ENCODE data around the gene P2RY8.
"Not testable (repeated sequence)": the region's sequence is repeated elsewhere in the genome, so short reads cannot be mapped to it uniquely, and the experiment has no call there.

The P2RY8 gene

DNA sequence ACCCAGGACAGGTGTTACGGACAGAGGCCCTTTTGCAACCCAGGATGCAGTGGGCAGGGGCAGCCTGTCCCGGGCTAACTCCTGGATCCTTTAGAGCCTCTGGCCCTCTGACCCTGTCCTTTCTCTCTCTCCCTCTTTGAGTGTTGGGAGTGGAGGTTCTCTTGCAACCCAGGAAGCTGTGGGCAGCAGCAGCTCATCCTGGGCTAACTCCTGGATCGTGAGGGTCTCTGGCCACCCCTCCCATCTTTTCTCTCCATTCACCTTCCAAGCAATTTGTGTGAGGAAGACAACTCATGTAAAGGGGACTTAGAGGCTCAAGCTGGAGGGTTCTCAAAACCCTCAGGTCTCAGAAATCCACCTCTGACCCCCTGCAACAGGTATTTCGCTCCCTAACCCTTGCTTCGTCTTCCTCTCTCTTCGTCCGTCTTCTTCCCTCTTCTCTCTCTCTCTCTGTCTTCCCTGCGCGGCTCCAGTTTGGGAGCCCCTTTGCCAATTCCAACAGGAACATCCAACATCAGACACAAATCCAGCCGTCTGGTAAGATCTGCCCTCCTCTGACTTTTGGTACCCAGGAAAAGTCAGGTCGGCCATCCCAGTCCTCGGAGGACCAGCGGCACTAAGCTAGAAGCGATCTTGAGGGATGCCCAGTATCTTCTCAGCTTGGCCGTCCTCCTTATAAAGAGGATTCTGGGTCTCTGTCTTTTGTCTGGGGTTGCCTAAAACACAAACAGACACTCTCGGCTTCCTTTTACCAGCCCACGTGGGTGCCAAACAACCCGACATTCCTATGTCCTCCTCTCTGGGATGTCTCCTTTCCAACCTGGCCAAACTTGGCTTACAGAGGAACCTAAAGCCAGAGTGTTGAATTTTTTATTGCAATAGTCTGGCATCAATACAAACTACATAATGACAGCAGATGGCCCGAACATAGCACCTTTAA is 92.2 kb downstream of the P2RY8 start:
- DNase-seq (ENCODE audit: low spot score): no peak

DNA sequence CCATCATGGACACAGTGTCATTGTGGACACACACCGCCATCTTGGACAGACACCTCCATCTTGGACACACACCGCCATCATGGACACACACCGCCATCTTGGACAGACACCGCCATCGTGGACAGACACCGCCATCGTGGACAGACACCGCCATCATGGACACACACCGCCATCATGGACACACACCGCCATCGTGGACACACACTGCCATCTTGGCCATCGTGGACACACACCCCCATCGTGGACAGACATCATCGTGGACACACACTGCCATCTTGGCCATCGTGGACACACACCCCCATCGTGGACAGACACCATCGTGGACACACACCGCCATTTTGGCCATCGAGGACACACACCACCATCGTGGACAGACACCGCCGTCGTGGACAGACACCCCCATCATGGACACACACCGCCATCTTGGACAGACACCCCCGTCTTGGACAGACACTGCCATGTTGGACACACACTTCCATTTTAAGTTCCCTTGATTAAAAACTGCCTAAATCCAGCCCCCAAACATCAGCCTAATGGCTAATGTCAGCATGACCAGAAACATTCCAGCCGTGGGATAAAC is 93.4 kb downstream of the P2RY8 start:
- DNase-seq (ENCODE audit: low spot score): no peak

DNA sequence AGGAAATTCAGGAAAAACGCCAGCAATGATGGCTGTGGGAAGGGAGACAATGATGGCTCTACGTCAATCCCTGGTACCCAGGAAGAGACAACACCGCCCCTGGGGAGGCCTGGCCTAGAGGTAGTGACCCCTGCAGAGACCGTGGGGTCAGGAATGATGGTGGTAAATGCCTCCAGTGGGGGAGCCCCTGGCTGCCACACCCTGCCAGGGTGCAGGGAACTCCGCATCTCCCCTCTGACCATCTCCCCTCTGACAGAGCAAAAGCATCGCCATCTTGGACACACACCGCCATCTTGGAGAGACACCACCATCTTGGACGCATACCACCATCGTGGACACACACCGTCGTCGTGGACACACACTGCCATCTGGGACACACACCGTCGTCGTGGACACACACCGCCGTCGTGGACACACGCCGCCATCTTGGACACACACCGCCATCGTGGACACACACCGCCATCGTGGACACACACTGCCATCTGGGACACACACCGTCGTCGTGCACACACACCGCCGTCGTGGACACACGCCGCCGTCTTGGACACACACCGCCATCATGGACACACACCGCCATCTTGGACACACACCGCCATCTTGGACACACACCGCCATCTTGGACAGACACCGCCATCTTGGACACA is 94.1 kb downstream of the P2RY8 start:
- no peak for DNase-seq (ENCODE audit: low spot score)

DNA sequence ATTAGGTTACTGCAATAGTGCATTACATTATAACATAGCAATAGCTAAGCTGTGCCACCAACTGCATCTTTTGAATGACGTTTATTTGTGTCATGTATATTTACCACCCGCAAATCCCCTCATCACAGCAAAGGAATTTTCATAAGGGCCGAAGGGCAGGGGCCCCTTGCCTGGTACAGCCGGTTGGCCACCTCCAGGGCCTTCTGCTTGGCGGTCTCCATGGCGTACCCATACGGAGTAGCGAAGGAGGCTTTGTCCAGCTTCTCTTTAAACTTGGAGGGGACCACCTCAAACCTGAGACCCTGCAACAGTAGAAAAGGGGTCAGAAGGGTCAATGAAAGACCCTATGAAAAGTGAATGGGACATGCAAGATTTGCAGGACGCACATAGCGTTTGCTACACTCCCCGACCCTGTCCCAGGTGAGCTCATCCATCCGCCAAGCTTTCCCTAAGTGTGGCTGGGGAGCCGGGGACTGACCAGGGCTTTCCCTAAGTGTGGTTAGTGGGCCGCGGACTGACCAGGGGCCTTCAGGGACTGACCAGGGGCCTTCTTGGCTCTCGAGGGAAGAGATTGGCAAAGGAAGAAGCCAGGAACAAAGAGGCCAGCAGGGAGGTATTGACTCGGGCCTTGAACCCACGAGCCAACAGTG is 94.8 kb downstream of the P2RY8 start:
- DNase-seq (ENCODE audit: low spot score): no peak

DNA sequence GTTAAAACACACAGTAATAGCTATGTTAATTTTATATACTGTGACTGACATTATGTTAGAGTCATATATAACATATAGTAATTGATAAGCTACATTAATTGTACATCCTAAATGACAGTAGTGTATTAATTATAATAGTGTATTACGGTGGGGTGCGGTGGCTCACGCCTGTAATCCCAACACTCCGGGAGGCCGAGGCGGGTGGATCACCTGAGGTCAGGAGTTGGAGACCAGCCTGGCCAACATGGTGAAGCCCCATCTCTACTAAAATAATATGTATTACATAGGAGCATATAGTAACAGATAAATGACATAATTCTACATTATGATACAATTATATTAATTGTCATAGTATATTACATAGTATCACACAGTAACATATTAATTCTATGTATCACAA is 96.5 kb downstream of the P2RY8 start:
- DNase-seq (ENCODE audit: low spot score): no peak

DNA sequence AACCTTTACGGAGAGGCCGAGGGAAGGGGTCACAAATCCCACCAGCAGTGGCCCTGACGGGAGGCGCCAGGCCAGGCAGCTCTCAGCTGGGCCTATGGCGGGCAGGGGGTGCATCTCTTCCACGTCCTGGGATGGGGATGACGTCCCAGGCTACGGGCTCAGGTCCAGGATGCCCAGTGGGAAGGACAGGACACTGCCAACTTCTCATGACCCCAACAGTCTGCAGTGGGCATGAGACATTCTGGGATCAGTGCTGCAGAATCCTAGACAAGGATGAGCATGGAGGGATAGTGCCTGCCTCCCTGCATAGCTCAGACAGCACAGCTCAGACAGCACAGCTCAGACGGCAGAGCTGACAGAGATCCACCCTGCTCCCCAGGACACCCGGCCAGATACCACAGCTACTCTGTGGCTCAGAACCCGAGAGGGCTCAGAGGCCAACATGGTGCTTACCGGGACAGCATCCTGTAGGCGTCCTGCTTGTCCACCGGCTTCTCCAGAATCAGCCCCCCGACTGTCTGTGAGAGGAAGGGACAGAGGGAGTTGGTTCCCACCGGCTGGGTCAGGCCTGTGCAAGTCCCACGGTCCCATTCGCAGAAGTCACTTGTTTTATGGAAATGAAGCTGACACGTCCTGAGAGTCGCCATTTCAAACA is 101.6 kb downstream of the P2RY8 start:
- DNase-seq (ENCODE audit: low spot score): no peak

DNA sequence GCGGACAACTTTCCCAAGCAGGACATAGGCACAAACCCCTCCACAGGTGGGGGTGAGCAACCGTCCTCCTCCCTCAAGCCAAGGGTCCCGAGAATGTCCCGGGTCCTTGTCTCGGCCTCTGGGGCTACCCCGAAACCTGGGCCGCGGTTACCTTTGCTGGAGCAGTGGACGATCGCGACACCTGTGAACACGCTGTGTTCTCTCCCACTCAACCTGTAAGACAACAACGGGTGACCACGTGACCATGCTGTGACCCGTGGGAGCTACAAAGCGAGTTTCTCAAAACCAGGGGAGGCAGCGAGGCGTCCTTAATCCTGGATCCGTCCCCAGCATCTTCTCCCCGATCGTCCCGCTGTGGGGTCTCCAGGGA is 102.1 kb downstream of the P2RY8 start:
- DNase-seq (ENCODE audit: low spot score): no peak

DNA sequence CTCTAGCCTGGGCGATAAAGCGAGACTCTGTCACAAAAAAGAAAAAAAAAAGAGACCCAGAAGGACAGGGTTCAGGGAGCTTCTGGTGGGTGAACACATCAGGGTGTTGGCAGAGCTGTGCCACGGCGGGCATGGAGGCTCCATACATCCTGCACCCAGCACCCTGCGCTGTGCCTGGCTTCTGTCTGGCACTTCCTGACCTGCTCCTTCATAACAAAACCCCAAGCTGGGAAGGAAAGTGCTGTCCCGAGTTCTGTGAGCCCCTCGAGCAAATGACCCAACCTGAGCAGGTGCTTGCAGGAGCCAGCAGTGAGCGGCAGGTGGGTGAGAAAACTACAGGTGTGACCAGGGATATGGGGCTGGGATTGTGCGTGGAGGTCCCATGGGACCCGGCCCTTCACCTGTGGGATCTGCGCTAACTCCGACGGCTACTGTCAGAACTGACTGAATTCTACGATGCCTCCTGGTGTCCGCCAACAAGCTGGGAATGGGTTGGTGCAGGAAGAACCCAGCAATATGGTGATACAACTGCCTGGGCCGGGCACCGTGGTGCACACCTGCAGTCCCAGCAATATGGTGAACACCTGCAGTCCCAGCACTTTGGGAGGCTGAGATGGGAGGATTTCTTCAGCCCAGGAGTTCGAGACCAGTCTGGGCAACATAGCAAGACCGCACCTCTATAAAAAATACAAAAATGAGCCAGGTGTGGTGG is 103.2 kb downstream of the P2RY8 start:
- DNase-seq (ENCODE audit: low spot score): no peak

DNA sequence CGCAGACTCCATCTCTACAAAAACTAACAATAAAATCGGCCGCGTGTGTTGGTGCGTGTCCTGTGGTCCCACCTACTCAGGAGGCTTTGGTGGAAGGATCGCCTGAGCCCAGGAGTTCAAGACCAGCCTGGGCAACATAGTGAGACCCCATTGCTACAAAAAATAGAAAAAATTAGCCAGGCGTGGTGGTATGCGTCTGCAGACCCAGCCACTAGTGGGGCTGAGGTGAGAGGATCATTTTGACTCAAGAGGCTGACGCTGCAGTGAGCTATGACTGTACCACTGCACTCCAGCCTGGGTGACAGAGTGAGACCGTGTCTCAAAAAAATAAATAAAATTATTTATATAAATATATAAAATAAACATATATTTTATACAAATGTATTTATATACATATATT is 106.5 kb downstream of the P2RY8 start:
- DNase-seq (ENCODE audit: low spot score): no peak

DNA sequence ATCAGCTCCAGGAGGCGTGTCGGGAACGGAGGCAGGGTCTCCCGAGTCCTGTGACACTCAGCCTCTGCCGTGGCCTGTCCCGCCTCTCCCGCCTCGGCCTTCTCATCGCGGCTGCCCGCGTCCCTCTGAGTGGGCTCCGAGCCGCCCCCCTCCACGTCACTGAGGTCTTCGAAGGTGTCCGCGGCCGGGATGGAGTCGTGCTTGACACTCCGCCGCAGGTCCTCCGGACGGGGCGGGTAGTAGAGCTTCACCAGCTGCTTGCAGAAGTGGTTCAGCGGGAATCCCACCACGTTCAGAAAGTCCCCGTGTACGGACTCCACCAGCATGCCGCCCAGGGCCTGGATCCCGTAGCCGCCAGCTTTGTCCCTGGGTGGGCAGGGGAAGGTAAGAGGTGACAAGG is 109.2 kb downstream of the P2RY8 start:
- no peak for DNase-seq (ENCODE audit: low spot score)

DNA sequence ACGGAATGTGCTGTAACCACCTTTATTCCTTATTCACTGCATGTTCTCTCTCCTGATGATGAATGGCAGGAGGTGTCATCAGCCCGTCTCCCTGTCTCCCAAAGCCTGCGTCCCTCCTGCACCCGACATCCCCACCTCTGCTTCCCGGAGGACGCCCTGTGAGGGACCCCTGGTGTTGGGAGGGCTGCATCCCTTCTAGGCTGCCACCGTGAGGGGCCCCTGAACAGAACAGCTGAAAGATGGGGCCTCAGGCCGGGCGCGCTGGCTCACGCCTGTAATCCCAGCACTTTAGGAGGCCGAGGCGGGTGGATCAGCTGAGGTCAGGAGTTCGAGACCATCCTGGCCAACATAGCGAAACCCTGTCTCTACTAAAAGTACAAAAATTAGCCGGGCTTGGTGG is 110.7 kb downstream of the P2RY8 start:
- DNase-seq (ENCODE audit: low spot score): not testable (repeated sequence)

DNA sequence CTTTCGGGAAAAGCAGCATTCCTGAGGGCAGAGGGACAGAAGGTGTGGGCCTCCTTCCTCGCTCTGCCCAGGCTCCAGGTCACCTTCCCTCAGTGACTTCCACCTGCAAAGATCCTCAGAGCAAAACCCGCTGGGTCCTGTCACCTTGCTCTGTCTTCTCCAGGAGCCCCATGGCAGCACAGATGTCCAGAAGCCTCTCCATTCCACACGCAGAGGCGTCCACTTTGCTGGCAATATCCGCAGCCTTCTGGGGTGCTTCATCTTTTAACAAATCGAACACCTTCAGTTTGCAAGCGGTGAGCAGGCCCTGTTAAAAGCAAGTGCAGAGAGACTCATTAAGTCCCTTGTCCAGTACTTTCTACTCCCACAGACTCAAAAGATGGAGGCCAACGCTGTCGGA is 111.6 kb downstream of the P2RY8 start:
- no peak for DNase-seq (ENCODE audit: low spot score)

DNA sequence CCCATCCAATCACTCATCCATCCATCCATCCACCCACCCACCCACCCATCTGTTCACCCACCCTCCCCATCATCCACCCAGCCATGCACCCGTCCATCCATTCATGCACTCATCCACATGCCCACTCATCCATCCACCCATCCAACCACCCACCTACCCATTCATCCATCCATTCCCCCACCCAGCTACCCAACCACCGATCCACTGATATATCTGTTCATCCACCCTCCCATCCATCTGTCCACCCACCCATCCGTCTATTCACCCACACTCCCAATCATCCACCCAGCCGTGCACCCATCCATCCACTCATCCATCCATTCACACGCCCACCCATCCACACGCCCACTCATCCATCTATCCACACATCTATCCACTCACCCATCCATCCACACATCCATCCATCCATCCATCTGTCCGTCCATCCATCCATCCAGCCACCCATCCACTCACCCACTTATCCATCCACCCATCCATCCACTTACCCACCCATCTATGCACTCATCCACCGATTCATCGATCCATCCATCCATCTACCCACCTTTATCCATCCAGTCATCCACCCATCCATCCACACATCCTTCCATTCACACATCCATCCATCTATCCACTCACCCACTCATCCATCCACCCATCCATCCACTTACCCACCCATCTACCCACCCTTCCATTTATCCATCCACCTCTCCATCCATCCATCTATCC is 112.7 kb downstream of the P2RY8 start:
- no peak for DNase-seq (ENCODE audit: low spot score)

DNA sequence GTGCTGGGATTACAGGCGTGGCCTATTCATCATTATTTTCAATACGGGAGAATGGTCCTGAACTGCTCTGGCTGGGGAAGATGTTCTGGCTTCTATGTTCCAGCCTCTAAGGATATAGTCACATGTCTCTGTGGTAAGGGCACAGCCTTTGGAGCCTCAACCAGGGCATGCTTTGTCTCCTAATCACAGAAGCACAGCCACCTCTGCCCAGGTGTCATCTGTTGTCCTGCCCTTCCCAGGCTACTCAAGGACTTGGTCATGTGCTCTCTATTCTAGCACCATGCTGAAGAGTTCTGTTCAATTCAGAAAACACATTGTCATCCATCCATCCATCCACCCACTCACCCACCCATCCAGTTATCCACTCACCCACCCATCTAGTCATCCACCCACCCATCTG is 113.8 kb downstream of the P2RY8 start:
- no peak for DNase-seq (ENCODE audit: low spot score)

DNA sequence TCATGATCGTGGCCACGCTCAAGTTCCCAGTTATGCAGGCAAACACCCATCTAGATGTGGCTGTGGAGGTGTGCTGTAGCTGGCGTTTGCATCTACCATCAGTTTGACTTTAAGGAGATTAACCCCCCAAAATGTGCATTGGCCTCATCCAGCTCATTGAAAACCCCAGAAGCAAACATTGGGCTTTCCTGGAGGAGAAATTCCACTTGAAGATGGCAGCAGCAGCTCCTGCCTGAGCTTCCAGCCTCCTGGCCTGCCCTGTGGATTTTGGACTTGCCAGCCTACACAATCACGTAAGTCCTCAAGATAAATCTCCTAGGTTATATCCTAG is 114.9 kb downstream of the P2RY8 start:
- no peak for DNase-seq (ENCODE audit: low spot score)

DNA sequence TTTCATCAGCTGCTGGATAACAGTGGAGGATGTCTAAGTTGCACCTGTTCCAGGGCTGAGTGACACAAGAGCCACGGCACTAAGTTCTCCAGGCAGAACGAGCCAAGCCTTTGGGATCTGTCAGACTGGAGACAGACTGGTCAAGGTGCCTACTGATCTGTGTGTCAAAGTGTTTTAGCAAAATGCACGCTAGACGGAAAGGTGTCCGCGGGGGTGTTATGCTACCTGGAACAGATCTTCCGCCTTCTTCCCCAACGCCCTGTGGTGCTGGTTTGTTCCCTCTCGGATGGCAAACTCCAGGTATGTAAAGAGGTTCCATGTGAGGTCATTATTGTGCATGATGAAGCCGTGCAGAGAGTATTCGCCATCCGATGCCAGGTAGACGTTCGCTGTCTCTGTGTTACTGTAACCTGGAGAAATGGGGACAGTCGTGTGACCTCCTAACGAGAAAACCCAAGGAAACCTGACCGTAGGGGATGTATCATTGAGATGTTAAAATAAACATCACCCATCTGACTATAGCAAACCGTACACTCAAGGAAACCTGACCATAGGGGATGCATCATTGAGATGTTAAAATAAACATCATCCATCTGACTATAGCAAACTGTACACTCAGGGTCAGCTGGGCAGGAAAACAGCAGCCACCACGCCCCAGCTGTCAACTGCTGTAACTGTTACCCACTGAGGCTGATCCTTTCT is 115.4 kb downstream of the P2RY8 start:
- no peak for DNase-seq (ENCODE audit: low spot score)

DNA sequence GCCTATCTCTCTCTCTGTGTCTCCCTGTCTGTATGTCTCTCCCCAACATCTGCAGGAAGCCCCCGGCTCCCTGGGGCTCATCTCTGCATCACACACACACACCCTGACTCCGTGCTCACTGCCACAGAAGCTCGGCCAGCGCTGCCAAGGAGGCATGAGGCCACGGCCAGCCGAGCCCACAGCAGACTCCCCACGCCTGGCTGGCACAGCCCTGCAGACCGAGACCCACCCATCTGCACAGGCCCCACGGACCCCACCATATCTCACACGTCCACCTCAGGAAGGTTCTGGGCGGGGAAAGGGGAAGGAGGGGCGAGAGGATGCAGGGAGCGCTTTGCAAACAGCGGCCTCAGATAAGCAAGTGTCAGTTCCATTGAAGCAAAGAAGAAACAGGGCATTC is 116.6 kb downstream of the P2RY8 start:
- no peak for DNase-seq (ENCODE audit: low spot score)

DNA sequence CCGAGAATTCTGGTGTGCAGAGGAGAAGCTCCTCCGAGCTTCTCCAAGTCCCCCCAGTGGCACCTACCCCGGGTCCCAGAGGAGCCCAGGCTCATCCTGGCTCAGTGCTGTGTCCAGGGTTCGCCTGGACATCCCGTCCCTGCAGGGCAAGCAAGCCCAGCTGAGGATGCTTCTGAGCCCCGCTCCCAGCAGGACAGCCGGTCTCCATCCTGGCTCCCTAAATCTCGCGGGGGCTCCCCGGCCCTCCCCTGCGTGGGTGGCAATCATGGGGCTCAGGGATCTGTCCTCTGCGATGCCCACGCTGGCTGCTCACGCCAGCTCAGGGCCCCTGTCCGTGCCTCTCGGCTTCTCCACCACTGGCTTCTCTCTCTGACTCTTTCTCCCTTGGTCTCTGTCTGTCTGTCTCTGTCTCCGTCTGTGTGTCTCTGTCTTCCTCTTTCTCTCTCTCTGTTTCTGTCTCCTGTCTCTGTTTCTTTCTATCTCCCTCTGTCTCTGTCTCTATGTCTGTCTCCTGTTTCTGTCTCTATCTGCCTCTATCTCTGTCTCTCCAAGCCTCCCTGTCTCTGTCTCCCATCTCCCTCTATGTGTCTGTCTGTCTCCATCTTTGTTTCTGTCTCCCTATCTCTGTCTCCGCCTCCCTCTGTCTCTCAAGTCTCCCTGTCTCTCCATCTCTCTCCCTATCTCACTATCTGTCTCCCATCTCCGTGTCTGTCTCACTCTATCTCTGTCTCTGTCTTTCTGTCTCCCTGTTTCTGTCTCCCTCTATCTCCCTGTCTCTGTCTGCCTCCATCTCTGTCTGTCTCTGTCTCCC is 117.2 kb downstream of the P2RY8 start:
- DNase-seq (ENCODE audit: low spot score): no peak

DNA sequence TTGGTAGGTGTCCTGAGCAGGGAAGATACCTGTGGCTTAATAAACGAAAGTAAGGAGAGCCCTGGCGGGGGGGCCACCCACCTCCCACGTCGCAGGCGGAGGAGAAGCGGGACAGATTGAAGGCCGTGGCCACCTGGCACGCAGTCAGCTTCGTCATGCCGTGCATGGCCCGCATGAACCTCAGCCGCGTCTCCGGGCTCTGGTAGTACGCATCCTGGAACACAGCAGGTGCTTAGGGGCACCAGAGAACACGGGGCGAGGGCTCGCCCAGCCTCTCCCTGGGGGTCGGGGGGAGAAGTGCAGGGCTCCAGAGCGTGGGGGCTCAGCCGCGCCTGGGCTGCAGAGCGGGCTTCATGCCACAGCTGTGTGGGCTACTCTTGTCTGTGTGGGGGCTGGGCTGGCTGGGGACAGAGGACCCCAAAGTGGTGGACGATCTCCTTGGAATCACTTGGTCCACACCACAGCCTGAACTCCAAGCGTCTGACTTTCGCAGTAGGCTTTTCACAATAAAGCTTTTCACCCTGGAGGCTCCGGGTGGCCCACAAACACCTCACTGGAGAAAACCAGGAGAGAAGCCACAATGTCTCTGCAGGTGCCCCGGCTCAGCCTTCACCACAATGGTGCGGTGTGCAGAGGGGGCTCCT is 118.0 kb downstream of the P2RY8 start:
- DNase-seq (ENCODE audit: low spot score): no peak

Data from kidney tubule cell (primary cell).